Measurements from ENCODE around the gene DBNL. TPM values are rescaled to one million over a fixed set of nuclear protein-coding genes. Genes with fewer than 3 reads are reported as not detected.

Gene DBNL
- total RNA-seq, 1 experiment from 2014 or later = 111 TPM

DNA sequence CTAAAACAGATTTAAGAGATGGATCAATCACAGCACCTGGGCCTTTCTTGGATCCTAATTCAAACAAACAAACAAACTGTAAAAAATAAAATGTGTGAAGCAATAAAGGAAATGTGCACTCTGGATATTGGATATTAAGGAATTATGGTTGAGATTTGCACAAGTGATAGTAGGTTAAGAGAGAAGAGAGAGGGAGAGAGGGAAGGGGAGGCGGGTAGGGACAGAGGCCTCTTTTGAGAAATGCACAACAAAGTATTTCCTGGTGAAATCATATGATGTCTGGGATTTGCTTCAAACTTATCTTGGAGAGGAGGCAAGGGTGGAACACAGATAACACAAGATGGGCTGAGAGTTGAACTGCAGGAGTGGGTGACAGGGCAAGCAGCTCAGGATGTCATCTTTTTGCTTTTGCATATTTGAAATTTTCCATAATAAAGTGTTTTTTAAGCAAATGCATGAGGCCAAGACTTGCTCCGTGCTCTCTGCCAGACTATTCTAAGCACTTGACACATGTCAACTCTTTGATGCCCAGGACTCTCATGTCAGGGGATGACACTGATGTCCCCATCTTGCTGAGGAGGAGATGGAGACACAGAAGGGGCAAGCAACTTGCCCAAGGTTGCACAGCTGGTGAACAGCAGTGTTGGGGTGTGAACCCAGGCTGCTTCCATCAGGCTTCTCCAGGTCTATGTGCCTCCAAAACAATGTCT lies 50.5 kb downstream of the DBNL start:
- Histone ChIP-seq H3K27ac (ENCODE audit: low read length) (no peak overlapping the region), H3K4me1 (ENCODE audit: control insufficient read depth, insufficient read depth, low read length) (peaks cover 4% of the 10 kb centered on the region), H3K4me3 (ENCODE audit: low read depth in 2 of 2, low read length in 2 of 2) (no peak overlapping the region), H3K9me3 (ENCODE audit: control insufficient read depth, insufficient read depth, low read depth, low read length) (no peaks in the 10 kb centered on the region), H3K36me3 (ENCODE audit: control insufficient read depth, insufficient read depth, low read length) (no peaks in the 10 kb centered on the region), H3K27me3 (ENCODE audit: control insufficient read depth, insufficient read depth, low read length) (no peaks in the 10 kb centered on the region)
- ChIA-PET CTCF (no interaction called here), POLR2A (no interaction called here)
- intact Hi-C loops (cut with micrococcal nuclease; ENCODE audit: unreplicated experiment) = no loop called here
- no peak for TF ChIP-seq SIN3A (IDR thresholded peaks at IDR 0.05; ENCODE audit: borderline replicate concordance, insufficient read depth, low read depth, low read length)
- TF ChIP-seq, protein P1, sequence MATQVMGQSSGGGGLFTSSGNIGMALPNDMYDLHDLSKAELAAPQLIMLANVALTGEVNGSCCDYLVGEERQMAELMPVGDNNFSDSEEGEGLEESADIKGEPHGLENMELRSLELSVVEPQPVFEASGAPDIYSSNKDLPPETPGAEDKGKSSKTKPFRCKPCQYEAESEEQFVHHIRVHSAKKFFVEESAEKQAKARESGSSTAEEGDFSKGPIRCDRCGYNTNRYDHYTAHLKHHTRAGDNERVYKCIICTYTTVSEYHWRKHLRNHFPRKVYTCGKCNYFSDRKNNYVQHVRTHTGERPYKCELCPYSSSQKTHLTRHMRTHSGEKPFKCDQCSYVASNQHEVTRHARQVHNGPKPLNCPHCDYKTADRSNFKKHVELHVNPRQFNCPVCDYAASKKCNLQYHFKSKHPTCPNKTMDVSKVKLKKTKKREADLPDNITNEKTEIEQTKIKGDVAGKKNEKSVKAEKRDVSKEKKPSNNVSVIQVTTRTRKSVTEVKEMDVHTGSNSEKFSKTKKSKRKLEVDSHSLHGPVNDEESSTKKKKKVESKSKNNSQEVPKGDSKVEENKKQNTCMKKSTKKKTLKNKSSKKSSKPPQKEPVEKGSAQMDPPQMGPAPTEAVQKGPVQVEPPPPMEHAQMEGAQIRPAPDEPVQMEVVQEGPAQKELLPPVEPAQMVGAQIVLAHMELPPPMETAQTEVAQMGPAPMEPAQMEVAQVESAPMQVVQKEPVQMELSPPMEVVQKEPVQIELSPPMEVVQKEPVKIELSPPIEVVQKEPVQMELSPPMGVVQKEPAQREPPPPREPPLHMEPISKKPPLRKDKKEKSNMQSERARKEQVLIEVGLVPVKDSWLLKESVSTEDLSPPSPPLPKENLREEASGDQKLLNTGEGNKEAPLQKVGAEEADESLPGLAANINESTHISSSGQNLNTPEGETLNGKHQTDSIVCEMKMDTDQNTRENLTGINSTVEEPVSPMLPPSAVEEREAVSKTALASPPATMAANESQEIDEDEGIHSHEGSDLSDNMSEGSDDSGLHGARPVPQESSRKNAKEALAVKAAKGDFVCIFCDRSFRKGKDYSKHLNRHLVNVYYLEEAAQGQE (IDR thresholded peaks at IDR 0.05; ENCODE audit: insufficient read depth in 1 of 2, low read depth in 2 of 2, low read length in 1 of 2) = no peak
- 0 out of 2 replicates have a peak, but pooled peaks have one; percentile 23 for TF ChIP-seq TCF7L2 (IDR thresholded peaks at IDR 0.05; ENCODE audit: low read depth, low read length)
- TF ChIP-seq, protein P2, sequence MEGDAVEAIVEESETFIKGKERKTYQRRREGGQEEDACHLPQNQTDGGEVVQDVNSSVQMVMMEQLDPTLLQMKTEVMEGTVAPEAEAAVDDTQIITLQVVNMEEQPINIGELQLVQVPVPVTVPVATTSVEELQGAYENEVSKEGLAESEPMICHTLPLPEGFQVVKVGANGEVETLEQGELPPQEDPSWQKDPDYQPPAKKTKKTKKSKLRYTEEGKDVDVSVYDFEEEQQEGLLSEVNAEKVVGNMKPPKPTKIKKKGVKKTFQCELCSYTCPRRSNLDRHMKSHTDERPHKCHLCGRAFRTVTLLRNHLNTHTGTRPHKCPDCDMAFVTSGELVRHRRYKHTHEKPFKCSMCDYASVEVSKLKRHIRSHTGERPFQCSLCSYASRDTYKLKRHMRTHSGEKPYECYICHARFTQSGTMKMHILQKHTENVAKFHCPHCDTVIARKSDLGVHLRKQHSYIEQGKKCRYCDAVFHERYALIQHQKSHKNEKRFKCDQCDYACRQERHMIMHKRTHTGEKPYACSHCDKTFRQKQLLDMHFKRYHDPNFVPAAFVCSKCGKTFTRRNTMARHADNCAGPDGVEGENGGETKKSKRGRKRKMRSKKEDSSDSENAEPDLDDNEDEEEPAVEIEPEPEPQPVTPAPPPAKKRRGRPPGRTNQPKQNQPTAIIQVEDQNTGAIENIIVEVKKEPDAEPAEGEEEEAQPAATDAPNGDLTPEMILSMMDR (IDR thresholded peaks at IDR 0.05) = no peak
- TF ChIP-seq POLR2AphosphoS5 (IDR thresholded peaks at IDR 0.05; ENCODE audit: low read depth, low read length) = no peak
- BruUV-seq (replicated peaks) = no TSS peak
- in situ Hi-C loops (cut with HindIII; ENCODE audit: low pct_unique_long_range_greater_than_20kb, low sequenced_read_pairs) = no loop called here
- ATAC-seq (no peak), DNase-seq (ENCODE audit: low read depth, low spot score) (no peak)

DNA sequence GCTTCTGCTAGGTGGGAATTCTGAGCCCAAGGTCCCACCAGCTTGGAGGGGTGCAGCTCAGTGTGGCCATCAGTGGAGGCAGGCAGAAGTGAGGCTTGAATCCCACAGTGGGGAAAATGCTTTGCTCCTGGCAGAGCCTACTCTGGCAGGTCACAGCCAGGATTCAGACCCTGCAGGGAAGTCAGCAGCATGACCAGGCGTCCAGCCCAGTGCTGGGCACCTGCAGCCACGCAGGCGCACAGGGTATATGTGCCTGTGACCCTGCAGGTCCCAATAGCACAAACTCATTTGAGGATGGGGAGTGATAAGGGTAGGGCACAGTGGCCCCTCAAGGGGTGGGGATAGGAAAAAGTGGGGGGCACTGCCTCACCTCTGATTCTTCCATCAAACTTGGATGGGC lies 51.3 kb downstream of the DBNL start:
- Histone ChIP-seq H3K36me3 (ENCODE audit: control insufficient read depth, insufficient read depth, low read length) (no peaks in the 10 kb centered on the region), H3K4me1 (ENCODE audit: control insufficient read depth, insufficient read depth, low read length) (peaks cover 11% of the 10 kb centered on the region), H3K4me3 (ENCODE audit: low read depth in 2 of 2, low read length in 2 of 2) (no peak overlapping the region), H3K27me3 (ENCODE audit: control insufficient read depth, insufficient read depth, low read length) (no peaks in the 10 kb centered on the region), H3K27ac (ENCODE audit: low read length) (no peak overlapping the region), H3K9me3 (ENCODE audit: control insufficient read depth, insufficient read depth, low read depth, low read length) (no peaks in the 10 kb centered on the region)
- BruUV-seq (replicated peaks) = no TSS peak
- TF ChIP-seq, protein P1 (IDR thresholded peaks at IDR 0.05; ENCODE audit: insufficient read depth in 1 of 2, low read depth in 2 of 2, low read length in 1 of 2) = no peak
- TF ChIP-seq POLR2AphosphoS5 (IDR thresholded peaks at IDR 0.05; ENCODE audit: low read depth, low read length) (no peak), SIN3A (IDR thresholded peaks at IDR 0.05; ENCODE audit: borderline replicate concordance, insufficient read depth, low read depth, low read length) (no peak), TCF7L2 (IDR thresholded peaks at IDR 0.05; ENCODE audit: low read depth, low read length) (no peak)
- TF ChIP-seq, protein P2 (IDR thresholded peaks at IDR 0.05) = no peak
- ChIA-PET POLR2A (no interaction called here), CTCF (no interaction called here)
- in situ Hi-C loops (cut with HindIII; ENCODE audit: low pct_unique_long_range_greater_than_20kb, low sequenced_read_pairs) = no loop called here
- ATAC-seq (no peak), DNase-seq (ENCODE audit: low read depth, low spot score) (no peak)
- intact Hi-C loops (cut with micrococcal nuclease; ENCODE audit: unreplicated experiment) = no loop called here
